Breast epithelium (tissue), 4 donors: ENCODE measurements around the gene CEBPB. TPM values are rescaled to one million over a fixed set of nuclear protein-coding genes. Genes with fewer than 3 reads are reported as not detected.

Experiments
- DNase-seq, 2 donors: peaks; one replicate each; pipeline ENCODE4 v3.0.0-alpha.2; 2019; ENCODE audit warnings: low spot score in 2 of 2
- H3K27ac ChIP-seq, 2 donors: fragments of 200-600 bp; sonication (generic) in 1 of 2; one replicate each; pipeline ENCODE4 v1.5.1; 2016 to 2019; ENCODE audit warnings: mild to moderate bottlenecking in 1 of 2
- H3K27me3 ChIP-seq, 2 donors: fragments of 200-600 bp; sonication (generic) in 1 of 2; one replicate each; pipeline versions ENCODE4 v1.5.1 to v1.6.0; 2017 to 2019; ENCODE audit warnings: control low read depth in 1 of 2, mild to moderate bottlenecking in 1 of 2
- H3K36me3 ChIP-seq: fragments of 200-600 bp; one replicate; pipeline ENCODE4 v1.5.1; 2019
- H3K4me1 ChIP-seq, 2 donors: fragments of 200-600 bp; sonication (generic); one replicate each; pipeline ENCODE4 v1.5.1; 2016 to 2019; ENCODE audit warnings: control low read depth in 1 of 2
- H3K4me3 ChIP-seq, 3 donors: fragments of 200-600 bp; sonication (generic); 1 replicate in 2 of 3; 2 replicates in 1 of 3; pipeline ENCODE4 v1.5.1; 2016 to 2019; ENCODE audit warnings: mild to moderate bottlenecking in 3 of 3, moderate library complexity in 2 of 3
- H3K9me3 ChIP-seq, 2 donors: fragments of 200-600 bp; sonication (generic) in 1 of 2; one replicate each; pipeline ENCODE4 v1.5.1; 2016 to 2019; ENCODE audit warnings: control low read depth in 1 of 2
- POLR2A ChIP-seq: fragments of 450-650 bp; IDR thresholded peaks from one replicate; pipeline ENCODE4 v1.6.1; 2016; ENCODE audit warnings: antibody characterized with exemption, mild to moderate bottlenecking, moderate library complexity
- POLR2AphosphoS5 ChIP-seq, 3 donors: sonication (generic); formaldehyde crosslinking; IDR thresholded peaks; one replicate each; pipeline ENCODE4 v1.6.1; 2017; ENCODE audit warnings: antibody characterized with exemption in 3 of 3
- intact Hi-C: fragments of 100-400 bp; cut with DNase I; formaldehyde crosslinking; loops from one replicate; pipeline ENCODE4 v1.15.1; 2023; ENCODE audit warnings: low total_unique reads
- total RNA-seq, 3 donors: library from RNA; depleted of rRNA; stranded (reverse); fragments of >200 nt; gene quantifications; one replicate each; pipeline ENCODE4 v1.1.0, GENCODE V29; 2016
- TF ChIP-seq, protein P1 (sequence below), 3 donors: fragments of 450-650 bp; IDR thresholded peaks; one replicate each; pipeline ENCODE4 v1.5.1; 2016 to 2017; ENCODE audit warnings: antibody characterized with exemption in 3 of 3, mild to moderate bottlenecking in 3 of 3, moderate library complexity in 3 of 3

The CEBPB gene
- total RNA-seq, 3 donors from 2014 or later: 137 to 177 (median 149) TPM

DNA sequence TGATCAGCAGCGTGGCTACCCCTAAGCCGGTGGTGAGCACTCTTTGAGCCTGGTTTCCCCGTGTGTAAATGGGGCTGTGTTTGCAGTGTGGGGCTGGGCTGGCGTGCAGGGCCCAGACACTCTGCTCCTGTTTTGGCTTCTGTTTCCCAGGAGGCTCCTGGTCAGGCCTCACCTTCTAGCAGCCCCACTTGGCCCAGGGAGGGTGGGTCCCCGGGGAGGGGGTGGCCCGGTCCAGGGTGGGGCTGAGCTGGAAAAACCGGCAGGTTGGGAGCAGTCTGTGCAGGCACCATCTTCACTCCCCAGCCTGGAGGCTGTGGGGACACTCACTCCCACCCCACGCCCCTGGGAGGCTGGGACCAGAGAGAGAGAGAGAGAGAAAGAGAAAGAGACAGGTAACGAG, 25.3 kb downstream of the CEBPB start:
- Histone ChIP-seq H3K27me3 (no peaks in the 10 kb centered on the region), H3K9me3 (no peaks in the 10 kb centered on the region), H3K4me1 (no peaks in the 10 kb centered on the region), H3K36me3 (no peaks in the 10 kb centered on the region), H3K27ac (no peak overlapping the region), H3K4me3 (no peak overlapping the region)
- DNase-seq: no peak
- intact Hi-C loops: no loop called here
- TF ChIP-seq, protein P1, sequence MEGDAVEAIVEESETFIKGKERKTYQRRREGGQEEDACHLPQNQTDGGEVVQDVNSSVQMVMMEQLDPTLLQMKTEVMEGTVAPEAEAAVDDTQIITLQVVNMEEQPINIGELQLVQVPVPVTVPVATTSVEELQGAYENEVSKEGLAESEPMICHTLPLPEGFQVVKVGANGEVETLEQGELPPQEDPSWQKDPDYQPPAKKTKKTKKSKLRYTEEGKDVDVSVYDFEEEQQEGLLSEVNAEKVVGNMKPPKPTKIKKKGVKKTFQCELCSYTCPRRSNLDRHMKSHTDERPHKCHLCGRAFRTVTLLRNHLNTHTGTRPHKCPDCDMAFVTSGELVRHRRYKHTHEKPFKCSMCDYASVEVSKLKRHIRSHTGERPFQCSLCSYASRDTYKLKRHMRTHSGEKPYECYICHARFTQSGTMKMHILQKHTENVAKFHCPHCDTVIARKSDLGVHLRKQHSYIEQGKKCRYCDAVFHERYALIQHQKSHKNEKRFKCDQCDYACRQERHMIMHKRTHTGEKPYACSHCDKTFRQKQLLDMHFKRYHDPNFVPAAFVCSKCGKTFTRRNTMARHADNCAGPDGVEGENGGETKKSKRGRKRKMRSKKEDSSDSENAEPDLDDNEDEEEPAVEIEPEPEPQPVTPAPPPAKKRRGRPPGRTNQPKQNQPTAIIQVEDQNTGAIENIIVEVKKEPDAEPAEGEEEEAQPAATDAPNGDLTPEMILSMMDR (IDR thresholded peaks at IDR 0.05): no peak
- TF ChIP-seq POLR2AphosphoS5 (IDR thresholded peaks at IDR 0.05) (no peak), POLR2A (no peak)

DNA sequence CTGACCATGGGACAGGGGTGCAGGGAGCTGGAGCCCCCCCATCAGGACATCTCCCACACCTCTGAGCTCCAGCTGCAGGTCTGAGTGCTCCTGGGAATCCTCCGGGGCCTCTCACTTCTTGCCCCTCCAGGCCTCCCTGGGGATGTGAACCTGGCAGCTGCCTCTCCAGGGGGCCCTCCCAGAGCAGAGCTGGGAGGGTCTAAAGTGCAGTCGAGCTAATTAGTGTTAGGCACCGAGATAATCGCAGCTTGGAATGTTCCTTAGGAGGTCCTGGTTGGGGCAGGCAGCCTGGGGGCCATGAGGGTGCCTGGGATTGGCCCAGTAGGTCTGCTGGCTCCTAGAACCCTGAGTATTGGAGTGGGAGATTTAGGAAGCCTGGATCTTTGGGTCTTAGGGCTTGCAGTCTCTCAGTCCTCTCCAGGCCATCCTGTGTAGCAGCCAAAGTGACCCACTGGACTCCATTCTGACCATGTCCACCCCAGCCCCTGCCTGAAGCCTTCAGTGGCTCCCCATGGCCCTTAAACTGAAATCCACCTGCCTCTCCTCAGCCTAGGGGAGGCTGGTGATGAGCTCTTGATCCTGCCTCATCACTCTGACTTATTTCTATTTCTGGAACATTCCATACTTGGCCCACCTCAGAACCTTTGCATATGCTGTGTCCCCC, 26.0 kb downstream of the CEBPB start:
- H3K4me3 ChIP-seq: no peak overlapping the region
- no peaks in the 10 kb centered on the region for H3K36me3 ChIP-seq
- H3K27ac ChIP-seq: no peak overlapping the region
- TF ChIP-seq, protein P1 (IDR thresholded peaks at IDR 0.05): no peak
- TF ChIP-seq POLR2AphosphoS5 (IDR thresholded peaks at IDR 0.05) (no peak), POLR2A (no peak)
- H3K9me3 ChIP-seq: no peaks in the 10 kb centered on the region
- H3K27me3 ChIP-seq: no peaks in the 10 kb centered on the region
- no peaks in the 10 kb centered on the region for H3K4me1 ChIP-seq
- no peak for DNase-seq
- intact Hi-C loops: no loop called here

DNA sequence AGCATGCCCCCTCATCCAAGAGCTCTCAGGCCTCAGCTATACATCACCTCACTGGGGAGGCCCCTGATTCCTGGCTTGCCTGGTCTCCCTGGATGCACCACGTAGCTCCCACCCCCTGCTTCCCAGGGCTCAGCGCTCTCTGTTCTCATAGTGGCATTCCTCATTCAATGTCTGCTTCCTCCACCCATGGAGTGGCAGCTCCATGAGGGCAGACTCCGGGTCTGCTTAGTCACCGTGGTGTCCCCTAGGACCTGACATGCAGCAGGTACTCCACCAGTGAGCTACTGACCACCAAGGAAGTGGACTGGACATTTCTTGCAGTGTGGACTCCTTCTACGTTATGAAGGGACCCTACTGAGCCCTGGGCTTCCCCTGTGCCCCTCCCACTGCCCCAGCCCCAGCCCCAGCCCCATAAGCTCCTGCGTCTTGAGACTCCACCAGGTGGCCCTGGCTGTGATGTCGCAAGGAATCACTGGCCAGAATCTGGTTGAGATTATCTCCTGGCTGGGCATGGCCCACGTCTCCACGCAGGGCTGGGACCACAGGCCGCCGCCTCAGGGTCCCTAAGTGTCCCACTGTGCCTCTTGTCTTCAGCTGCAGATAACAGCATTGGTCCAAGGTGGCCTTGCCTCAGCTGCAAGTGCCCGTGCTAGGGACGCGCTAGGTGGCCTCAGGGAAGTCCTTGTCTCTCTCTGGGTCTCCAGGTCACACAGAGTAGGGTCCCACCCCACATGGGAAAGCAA, 26.7 kb downstream of the CEBPB start:
- Histone ChIP-seq H3K4me1 (no peaks in the 10 kb centered on the region), H3K27ac (no peak overlapping the region), H3K4me3 (no peak overlapping the region), H3K9me3 (no peaks in the 10 kb centered on the region), H3K36me3 (no peaks in the 10 kb centered on the region), H3K27me3 (no peaks in the 10 kb centered on the region)
- TF ChIP-seq POLR2A: no peak
- TF ChIP-seq, protein P1 (IDR thresholded peaks at IDR 0.05): no peak
- no peak for TF ChIP-seq POLR2AphosphoS5 (IDR thresholded peaks at IDR 0.05)
- intact Hi-C loops: no loop called here
- DNase-seq: no peak

DNA sequence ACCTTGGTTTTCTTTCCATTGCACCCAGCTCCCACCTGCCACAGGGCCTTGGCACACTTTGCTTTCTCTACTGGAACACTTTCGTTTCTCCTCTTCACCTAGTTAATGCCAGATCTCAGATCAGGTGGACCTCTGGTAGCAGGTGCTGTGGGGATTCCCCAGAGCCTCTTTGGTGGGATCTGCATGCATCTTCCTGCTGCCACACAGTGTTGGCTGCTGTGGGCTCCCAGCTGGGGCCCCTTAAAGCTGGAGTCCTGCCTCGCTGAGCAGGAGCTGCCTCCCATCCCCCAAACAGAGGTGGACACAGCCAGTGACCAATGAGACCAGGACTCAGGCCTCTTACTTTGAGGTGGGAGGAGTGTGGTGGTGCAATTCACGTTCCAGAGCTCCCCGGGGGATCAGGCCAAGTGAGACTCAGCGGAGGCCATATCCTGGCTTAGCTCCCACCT, 28.4 kb downstream of the CEBPB start:
- Histone ChIP-seq H3K27me3 (no peaks in the 10 kb centered on the region), H3K36me3 (no peaks in the 10 kb centered on the region), H3K4me1 (no peaks in the 10 kb centered on the region), H3K27ac (no peak overlapping the region), H3K4me3 (no peak overlapping the region), H3K9me3 (no peaks in the 10 kb centered on the region)
- intact Hi-C loops: no loop called here
- no peak for DNase-seq
- no peak for TF ChIP-seq POLR2AphosphoS5 (IDR thresholded peaks at IDR 0.05)
- TF ChIP-seq, protein P1 (IDR thresholded peaks at IDR 0.05): no peak

DNA sequence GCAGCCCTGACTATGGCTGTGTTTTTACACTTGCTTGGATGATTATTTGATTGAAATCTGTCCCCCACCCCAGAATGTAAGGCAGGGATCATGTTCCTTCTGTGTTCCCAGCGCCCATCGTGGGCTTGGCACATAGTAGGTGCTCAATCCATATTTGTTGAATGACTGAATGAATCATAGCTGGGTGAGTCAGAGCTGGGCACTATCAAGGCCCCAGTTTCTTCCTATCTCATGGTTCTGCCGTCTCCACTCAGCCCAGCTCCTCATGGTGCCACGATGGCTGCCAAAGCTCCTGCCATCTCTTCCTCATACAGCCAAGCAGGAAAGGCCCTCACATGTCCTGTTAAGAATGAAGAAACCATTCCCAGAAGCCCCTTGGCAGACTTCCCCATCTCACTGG, 29.0 kb downstream of the CEBPB start:
- H3K27ac ChIP-seq: no peak overlapping the region

More for the DNA sequence above, 29.0 kb downstream of the CEBPB start:
- Histone ChIP-seq H3K4me1 (no peaks in the 10 kb centered on the region), H3K4me3 (no peak overlapping the region), H3K27me3 (no peaks in the 10 kb centered on the region), H3K36me3 (no peaks in the 10 kb centered on the region), H3K9me3 (no peaks in the 10 kb centered on the region)
- TF ChIP-seq POLR2A (no peak), POLR2AphosphoS5 (IDR thresholded peaks at IDR 0.05) (no peak)
- TF ChIP-seq, protein P1 (IDR thresholded peaks at IDR 0.05): no peak
- DNase-seq: no peak
- intact Hi-C loops: no loop called here
